ENCODE measurements around the gene ERLEC1. TPM values are rescaled to one million over a fixed set of nuclear protein-coding genes. Genes with fewer than 3 reads are reported as not detected.
"Not testable (repeated sequence)": the region's sequence is repeated elsewhere in the genome, so short reads cannot be mapped to it uniquely, and the experiment has no call there.

Gene ERLEC1
- total RNA-seq, 1 donor from 2014 or later: 34.9 TPM

DNA sequence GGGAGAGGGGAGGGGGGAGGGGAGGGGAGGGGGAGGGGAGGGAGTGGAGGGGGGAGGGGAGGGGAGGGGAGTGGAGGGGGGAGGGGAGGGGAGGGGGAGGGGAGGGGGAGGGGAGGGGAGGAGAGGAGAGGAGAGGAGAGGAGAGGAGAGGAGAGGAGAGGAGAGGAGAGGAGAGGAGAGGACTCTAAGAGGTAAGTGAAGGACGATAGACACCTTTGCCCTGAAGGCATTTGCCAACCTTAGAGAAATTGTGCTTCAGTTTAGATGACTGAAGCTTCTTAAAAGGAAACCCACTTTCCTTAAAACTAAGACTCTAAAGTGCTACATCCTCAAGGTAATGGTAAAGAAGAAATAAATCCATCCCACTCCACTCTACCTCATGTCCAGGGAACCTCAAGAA, 53.7 kb downstream of the ERLEC1 start:
- no peak for TF ChIP-seq CTCF (IDR thresholded peaks at IDR 0.05; ENCODE audit: unreplicated experiment)
- Mint-ChIP-seq H3K9me3 (peaks cover 4% of the 10 kb centered on the region), H3K4me3 (no peak overlapping the region), H3K4me1 (no peaks in the 10 kb centered on the region), H3K27ac (no peak overlapping the region), H3K27me3 (ENCODE audit: low read depth) (no peaks in the 10 kb centered on the region), H3K36me3 (peaks cover 4% of the 10 kb centered on the region)
- DNase-seq (ENCODE audit: low spot score in 2 of 2, unreplicated experiment in 2 of 2): no peak

GRCh38 chr2:53841651-53842050, 54.8 kb downstream of the ERLEC1 start:
- not testable (repeated sequence) for H3K4me3 Mint-ChIP-seq; DNase-seq (ENCODE audit: low spot score in 2 of 2, unreplicated experiment in 2 of 2); H3K27me3 Mint-ChIP-seq (ENCODE audit: low read depth); H3K36me3 Mint-ChIP-seq; H3K27ac Mint-ChIP-seq; H3K4me1 Mint-ChIP-seq; H3K9me3 Mint-ChIP-seq

GRCh38 chr2:53842891-53843290, 56.0 kb downstream of the ERLEC1 start:
- Mint-ChIP-seq H3K27ac (no peak overlapping the region), H3K4me3 (no peak overlapping the region), H3K36me3 (no peaks in the 10 kb centered on the region), H3K4me1 (no peaks in the 10 kb centered on the region), H3K9me3 (peaks cover 4% of the 10 kb centered on the region), H3K27me3 (ENCODE audit: low read depth) (no peaks in the 10 kb centered on the region)
- TF ChIP-seq CTCF (IDR thresholded peaks at IDR 0.05; ENCODE audit: unreplicated experiment): no peak
- DNase-seq (ENCODE audit: low spot score in 2 of 2, unreplicated experiment in 2 of 2): no peak

DNA sequence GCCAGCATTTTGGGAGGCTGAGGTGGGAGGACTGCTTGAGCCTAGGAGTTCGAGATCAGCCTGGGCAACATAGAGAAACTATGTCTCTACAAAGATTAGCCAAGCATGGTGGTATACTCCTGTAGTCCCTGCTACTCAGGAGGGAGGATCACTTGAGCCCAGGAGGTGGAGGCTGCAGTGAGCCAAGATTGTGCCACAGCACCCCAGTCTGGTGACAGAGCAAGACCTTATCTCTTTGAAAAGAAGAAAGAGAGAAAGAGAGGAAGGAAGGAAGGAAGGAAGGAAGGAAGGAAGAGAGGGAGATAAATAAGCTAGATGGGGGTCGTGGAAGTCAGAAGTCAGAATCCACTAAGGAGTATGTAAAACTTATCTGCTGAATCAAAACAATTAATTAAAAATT, 56.8 kb downstream of the ERLEC1 start:
- no peaks in the 10 kb centered on the region for H3K27me3 Mint-ChIP-seq (ENCODE audit: low read depth)
- peaks cover 4% of the 10 kb centered on the region for H3K36me3 Mint-ChIP-seq
- H3K27ac Mint-ChIP-seq: no peak overlapping the region
- DNase-seq (ENCODE audit: low spot score in 2 of 2, unreplicated experiment in 2 of 2): no peak
- H3K4me1 Mint-ChIP-seq: no peaks in the 10 kb centered on the region
- H3K9me3 Mint-ChIP-seq: peaks cover 4% of the 10 kb centered on the region
- TF ChIP-seq CTCF (IDR thresholded peaks at IDR 0.05; ENCODE audit: unreplicated experiment): no peak
- no peak overlapping the region for H3K4me3 Mint-ChIP-seq

- H3K4me1 Mint-ChIP-seq: peaks cover 4% of the 10 kb centered on the region
- no peak overlapping the region for H3K27ac Mint-ChIP-seq
- no peak overlapping the region for H3K4me3 Mint-ChIP-seq
- H3K36me3 Mint-ChIP-seq: peaks cover 10% of the 10 kb centered on the region
- TF ChIP-seq CTCF (IDR thresholded peaks at IDR 0.05; ENCODE audit: unreplicated experiment): no peak
- no peaks in the 10 kb centered on the region for H3K27me3 Mint-ChIP-seq (ENCODE audit: low read depth)
- no peaks in the 10 kb centered on the region for H3K9me3 Mint-ChIP-seq
- DNase-seq (ENCODE audit: low spot score in 2 of 2, unreplicated experiment in 2 of 2): no peak
Measured at GRCh38 chr2:53848062-53848461, 61.2 kb downstream of the ERLEC1 start.

- H3K4me1 Mint-ChIP-seq; DNase-seq (ENCODE audit: low spot score in 2 of 2, unreplicated experiment in 2 of 2); H3K27me3 Mint-ChIP-seq (ENCODE audit: low read depth); H3K9me3 Mint-ChIP-seq; H3K4me3 Mint-ChIP-seq: not testable (repeated sequence)
- H3K27ac Mint-ChIP-seq: peak overlapping the region; percentile 43
- peaks cover 24% of the 10 kb centered on the region for H3K36me3 Mint-ChIP-seq
Measured at GRCh38 chr2:53851052-53851757, 64.4 kb downstream of the ERLEC1 start.

GRCh38 chr2:53852532-53852931, 65.7 kb downstream of the ERLEC1 start:
- no peaks in the 10 kb centered on the region for H3K27me3 Mint-ChIP-seq (ENCODE audit: low read depth)
- no peaks in the 10 kb centered on the region for H3K9me3 Mint-ChIP-seq
- TF ChIP-seq CTCF (IDR thresholded peaks at IDR 0.05; ENCODE audit: unreplicated experiment): no peak
- peaks cover 28% of the 10 kb centered on the region for H3K36me3 Mint-ChIP-seq
- no peak for DNase-seq (ENCODE audit: low spot score in 2 of 2, unreplicated experiment in 2 of 2)
- H3K27ac Mint-ChIP-seq: no peak overlapping the region
- H3K4me1 Mint-ChIP-seq: peaks cover 4% of the 10 kb centered on the region
- no peak overlapping the region for H3K4me3 Mint-ChIP-seq
